ENCODE data around the gene FRMD4B.

DNA sequence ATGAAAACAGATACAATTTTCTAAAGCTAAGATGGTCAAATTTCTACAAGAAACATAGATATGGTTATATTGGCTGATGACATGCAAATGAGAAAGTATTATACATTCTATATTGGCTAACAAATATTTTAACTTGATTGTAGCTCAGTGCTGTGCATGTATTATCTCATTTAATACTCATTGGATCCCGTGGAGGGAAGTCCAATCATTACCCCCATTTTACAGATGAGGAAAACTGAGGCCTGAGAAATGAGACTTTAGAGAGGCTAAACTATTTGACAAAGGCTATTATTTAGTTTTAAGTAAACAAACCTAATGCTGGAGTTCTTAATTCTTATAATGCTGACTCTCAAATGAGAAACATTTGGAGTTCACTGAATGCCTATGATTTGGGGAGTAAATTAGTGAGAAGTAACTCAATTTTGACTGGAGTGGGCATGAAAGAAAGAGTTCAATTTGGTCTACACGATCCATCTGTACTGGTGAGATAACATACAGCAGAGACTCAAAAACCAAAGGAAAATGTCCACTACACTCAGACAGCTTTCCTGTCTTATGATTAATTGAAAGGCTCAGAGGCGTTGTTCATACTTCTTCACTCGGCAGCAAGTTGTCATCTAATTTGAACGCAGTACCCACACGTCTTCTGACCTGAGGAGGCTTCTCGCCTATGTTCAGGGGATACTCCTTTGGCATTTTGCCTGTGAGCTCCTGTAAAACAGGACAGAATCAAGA lies 191.3 kb downstream of the FRMD4B start:
- no peak for TF ChIP-seq CTCF (IDR thresholded peaks at IDR 0.05)
- no peak for TF ChIP-seq EP300 (IDR thresholded peaks at IDR 0.05)

Measured in ovary (tissue), 3 donors.